T-helper 1 cell treated with Interleukin-12 subunit alpha and Interleukin-12 subunit beta and Interleukin-4 antibody, amounts not matched to agents 30 μg/mL and 1 μg/mL, for 36 hours (primary cell): ENCODE data around the gene GATAD2B.
"Not testable (repeated sequence)": the region's sequence is repeated elsewhere in the genome, so short reads cannot be mapped to it uniquely, and the experiment has no call there.

ENCODE experiments used
- H3K27ac Mint-ChIP-seq: one replicate; pipeline ENCODE4 v1.8.0; 2021; ENCODE audit warnings: mild to moderate bottlenecking, mixed read lengths
- H3K27me3 Mint-ChIP-seq: one replicate; pipeline ENCODE4 v1.8.0; 2021; ENCODE audit warnings: low read depth, mixed read lengths
- H3K36me3 Mint-ChIP-seq: one replicate; pipeline ENCODE4 v1.8.0; 2021; ENCODE audit warnings: low read depth, mixed read lengths
- H3K4me1 Mint-ChIP-seq: one replicate; pipeline ENCODE4 v1.8.0; 2021; ENCODE audit warnings: low read depth, mixed read lengths
- H3K4me3 Mint-ChIP-seq: one replicate; pipeline ENCODE4 v1.8.0; 2021; ENCODE audit warnings: mild to moderate bottlenecking, moderate library complexity, mixed read lengths
- H3K9me3 Mint-ChIP-seq: one replicate; pipeline ENCODE4 v1.8.0; 2021; ENCODE audit warnings: mixed read lengths

The GATAD2B gene

GRCh38 chr1:153903841-153904455 lies 18.8 kb downstream of the GATAD2B start:
- Mint-ChIP-seq H3K4me3 (no peak overlapping the region), H3K27me3 (no peaks in the 10 kb centered on the region), H3K4me1 (peaks cover 9% of the 10 kb centered on the region), H3K9me3 (no peaks in the 10 kb centered on the region), H3K36me3 (peaks cover 8% of the 10 kb centered on the region), H3K27ac (no peak overlapping the region)

DNA sequence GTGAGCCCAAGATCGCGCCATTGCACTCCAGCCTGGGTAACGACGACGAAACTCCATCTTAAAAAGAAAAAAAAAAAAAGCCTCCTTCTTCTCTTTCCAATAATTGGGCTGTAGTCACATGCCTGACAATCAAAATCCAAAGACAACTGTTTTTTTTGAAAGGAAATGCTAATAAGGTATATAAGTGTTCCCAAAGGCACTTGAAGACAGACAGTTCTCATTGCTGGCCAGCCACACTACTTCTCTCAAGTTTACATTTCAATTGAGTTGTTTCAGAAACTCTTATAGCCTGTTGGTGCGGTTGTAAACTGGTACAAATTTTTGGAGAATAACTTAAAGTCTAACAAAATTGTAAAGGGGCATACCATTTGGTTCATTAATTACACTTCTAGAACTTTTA lies 23.3 kb downstream of the GATAD2B start:
- peaks cover 7% of the 10 kb centered on the region for H3K4me1 Mint-ChIP-seq
- H3K27ac Mint-ChIP-seq, result no peak overlapping the region
- H3K4me3 Mint-ChIP-seq, result no peak overlapping the region
- no peaks in the 10 kb centered on the region for H3K27me3 Mint-ChIP-seq
- peaks cover 8% of the 10 kb centered on the region for H3K36me3 Mint-ChIP-seq
- no peaks in the 10 kb centered on the region for H3K9me3 Mint-ChIP-seq

DNA sequence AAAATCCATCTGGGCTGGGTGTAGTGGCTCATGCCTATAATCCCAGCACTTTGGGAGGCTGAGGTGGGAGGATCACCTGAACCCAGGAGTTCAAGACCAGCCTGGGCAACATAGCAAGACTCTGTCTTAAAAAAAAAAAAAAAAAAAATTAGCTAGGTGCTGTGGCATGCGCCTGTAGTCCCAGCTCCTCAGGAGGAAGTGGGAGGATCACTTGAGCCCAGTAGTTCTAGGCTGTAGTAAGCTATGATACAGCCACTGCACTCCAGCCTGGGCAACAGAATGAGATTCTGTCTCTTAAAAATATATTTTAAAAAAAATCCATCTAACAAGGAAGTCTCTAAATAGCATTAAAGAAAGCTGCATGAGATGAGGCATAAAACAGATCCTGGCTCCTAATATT lies 26.9 kb downstream of the GATAD2B start:
- not testable (repeated sequence) for H3K27me3 Mint-ChIP-seq, H3K27ac Mint-ChIP-seq, H3K9me3 Mint-ChIP-seq, H3K36me3 Mint-ChIP-seq, H3K4me3 Mint-ChIP-seq
- peaks cover 12% of the 10 kb centered on the region for H3K4me1 Mint-ChIP-seq

- H3K27me3 Mint-ChIP-seq, H3K27ac Mint-ChIP-seq, H3K9me3 Mint-ChIP-seq: not testable (repeated sequence)
- Mint-ChIP-seq H3K4me3 (peak overlapping the region; percentile 1), H3K36me3 (peaks cover 13% of the 10 kb centered on the region), H3K4me1 (peaks cover 24% of the 10 kb centered on the region)
These were observed 31.7 kb downstream of the GATAD2B start for GRCh38 chr1:153891042-153891441.

- Mint-ChIP-seq H3K36me3 (peaks cover 13% of the 10 kb centered on the region), H3K27me3 (no peaks in the 10 kb centered on the region), H3K9me3 (no peaks in the 10 kb centered on the region), H3K4me3 (peak overlapping the region; percentile 11), H3K4me1 (peaks cover 24% of the 10 kb centered on the region), H3K27ac (peak overlapping the region; percentile 5)
These were observed 34.2 kb downstream of the GATAD2B start for GRCh38 chr1:153888533-153888932.

DNA sequence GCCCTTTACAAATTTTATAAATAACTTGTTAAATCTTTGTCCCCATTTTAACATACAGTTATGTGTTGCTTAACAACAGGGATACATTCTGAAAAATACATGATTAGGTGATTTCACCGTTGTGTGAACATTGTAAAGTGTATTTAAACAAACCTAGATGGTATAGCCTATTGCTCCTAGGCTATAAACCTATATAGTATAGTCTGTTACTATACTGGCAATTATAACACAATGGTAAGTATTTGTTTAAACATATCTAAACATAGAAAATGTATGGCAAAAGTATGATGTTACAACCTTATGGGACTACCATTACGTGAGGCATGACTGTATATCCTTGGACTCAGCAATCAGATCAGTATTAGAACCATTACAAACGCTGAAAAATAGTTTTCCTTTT lies 36.6 kb downstream of the GATAD2B start:
- peaks cover 13% of the 10 kb centered on the region for H3K36me3 Mint-ChIP-seq
- H3K27me3 Mint-ChIP-seq, result no peaks in the 10 kb centered on the region
- H3K9me3 Mint-ChIP-seq, result no peaks in the 10 kb centered on the region
- H3K4me3 Mint-ChIP-seq, result no peak overlapping the region
- H3K27ac Mint-ChIP-seq, result no peak overlapping the region
- H3K4me1 Mint-ChIP-seq, result peaks cover 23% of the 10 kb centered on the region

DNA sequence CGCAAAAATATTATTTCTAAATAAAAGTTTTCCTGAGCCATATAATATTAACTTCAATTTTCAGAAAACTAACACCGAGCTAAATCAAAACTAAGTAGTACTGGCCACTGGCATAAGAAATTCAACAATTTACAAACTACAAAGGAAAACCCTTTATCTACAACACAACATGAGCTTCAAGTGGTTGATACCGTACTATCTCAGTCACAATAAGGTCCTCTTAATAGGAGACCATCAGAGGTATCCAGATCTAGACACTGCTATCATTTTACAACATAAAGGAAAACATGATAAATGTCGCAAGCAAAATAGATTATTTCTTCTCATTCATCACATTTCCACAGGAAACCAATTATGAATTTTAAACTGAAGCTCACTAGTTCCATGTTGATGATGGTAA lies 39.5 kb downstream of the GATAD2B start:
- Mint-ChIP-seq H3K36me3 (peaks cover 4% of the 10 kb centered on the region), H3K27me3 (no peaks in the 10 kb centered on the region), H3K27ac (no peak overlapping the region), H3K4me1 (peaks cover 10% of the 10 kb centered on the region), H3K4me3 (no peak overlapping the region), H3K9me3 (no peaks in the 10 kb centered on the region)

- no peak overlapping the region for H3K4me3 Mint-ChIP-seq
- H3K27me3 Mint-ChIP-seq, result no peaks in the 10 kb centered on the region
- no peaks in the 10 kb centered on the region for H3K9me3 Mint-ChIP-seq
- H3K27ac Mint-ChIP-seq, result no peak overlapping the region
- peaks cover 7% of the 10 kb centered on the region for H3K4me1 Mint-ChIP-seq
- H3K36me3 Mint-ChIP-seq, result peaks cover 4% of the 10 kb centered on the region
These were observed 40.4 kb downstream of the GATAD2B start for GRCh38 chr1:153882296-153882912.

GRCh38 chr1:153881751-153882150 lies 41.0 kb downstream of the GATAD2B start:
- Mint-ChIP-seq H3K4me1 (peaks cover 4% of the 10 kb centered on the region), H3K27me3 (no peaks in the 10 kb centered on the region), H3K36me3 (peaks cover 3% of the 10 kb centered on the region), H3K27ac (no peak overlapping the region), H3K4me3 (no peak overlapping the region), H3K9me3 (no peaks in the 10 kb centered on the region)

DNA sequence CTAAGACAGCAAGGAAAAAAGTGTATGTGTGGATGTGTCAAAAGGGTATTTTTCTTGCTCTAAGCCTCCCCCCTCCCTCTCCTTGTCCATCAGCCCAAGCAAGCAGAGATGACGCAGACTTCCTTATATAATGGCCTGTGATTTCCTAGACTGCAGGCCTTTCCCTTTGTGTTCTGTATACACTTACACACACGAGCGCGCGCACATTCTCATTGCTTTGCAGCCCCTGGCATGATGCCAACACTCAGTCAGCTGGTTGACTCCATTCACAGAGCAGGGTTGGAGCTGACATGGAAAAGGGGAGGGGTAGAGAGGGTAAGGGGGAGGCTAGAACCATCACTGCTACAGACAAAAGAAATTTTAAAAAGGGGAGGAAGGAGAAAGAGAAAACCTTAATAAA lies 41.8 kb downstream of the GATAD2B start:
- H3K27me3 Mint-ChIP-seq, result no peaks in the 10 kb centered on the region
- H3K27ac Mint-ChIP-seq, result no peak overlapping the region
- no peaks in the 10 kb centered on the region for H3K9me3 Mint-ChIP-seq
- peaks cover 2% of the 10 kb centered on the region for H3K36me3 Mint-ChIP-seq
- H3K4me3 Mint-ChIP-seq, result no peak overlapping the region
- peaks cover 8% of the 10 kb centered on the region for H3K4me1 Mint-ChIP-seq

DNA sequence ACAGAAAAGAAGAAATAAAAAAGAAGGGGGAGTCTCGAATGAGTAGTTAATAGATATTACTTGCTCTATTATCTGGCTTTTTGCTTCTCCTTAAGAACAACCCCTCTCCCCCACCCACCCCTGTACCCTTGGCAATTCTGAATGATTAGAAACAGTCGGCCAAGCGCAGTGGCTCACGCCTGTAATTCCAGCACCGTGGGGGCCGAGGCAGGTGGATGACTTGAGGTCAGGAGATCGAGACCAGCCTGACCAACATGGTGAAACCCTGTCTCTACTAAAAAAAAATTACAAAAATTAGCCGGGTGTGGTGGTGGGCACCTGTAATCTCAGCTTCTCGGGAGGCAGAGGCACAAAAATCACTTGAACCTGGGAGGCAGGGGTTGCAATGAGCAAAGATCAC lies 42.7 kb downstream of the GATAD2B start:
- H3K27me3 Mint-ChIP-seq, result no peaks in the 10 kb centered on the region
- peaks cover 10% of the 10 kb centered on the region for H3K4me1 Mint-ChIP-seq
- H3K4me3 Mint-ChIP-seq, result no peak overlapping the region

GRCh38 chr1:153877112-153877511 lies 45.7 kb downstream of the GATAD2B start:
- peaks cover 4% of the 10 kb centered on the region for H3K36me3 Mint-ChIP-seq
- H3K4me1 Mint-ChIP-seq, result peaks cover 10% of the 10 kb centered on the region
- H3K4me3 Mint-ChIP-seq, result no peak overlapping the region
- no peaks in the 10 kb centered on the region for H3K9me3 Mint-ChIP-seq
- H3K27me3 Mint-ChIP-seq, result no peaks in the 10 kb centered on the region
- no peak overlapping the region for H3K27ac Mint-ChIP-seq

More for the DNA sequence above, 42.7 kb downstream of the GATAD2B start:
- Mint-ChIP-seq H3K27ac (peak overlapping the region; percentile 45), H3K9me3 (no peaks in the 10 kb centered on the region), H3K36me3 (peaks cover 3% of the 10 kb centered on the region)

DNA sequence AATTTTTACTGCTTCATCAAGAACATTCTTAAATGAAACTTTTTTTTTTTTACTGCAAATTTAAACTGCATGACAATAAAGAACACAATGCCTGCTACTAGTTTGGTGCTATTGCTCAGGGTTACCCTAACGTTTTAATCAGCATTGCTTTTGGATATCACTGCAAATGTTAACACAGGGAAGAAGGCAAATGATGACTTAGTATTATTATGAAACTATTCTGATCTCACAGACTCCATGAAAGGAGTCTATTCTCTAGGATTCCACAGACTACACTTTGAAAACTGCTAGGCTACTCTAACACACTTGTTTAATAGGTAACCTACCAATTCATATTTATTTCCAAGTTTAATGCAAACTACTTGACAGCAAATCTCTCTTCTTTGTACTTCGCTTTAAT lies 49.8 kb downstream of the GATAD2B start:
- H3K27me3 Mint-ChIP-seq, result no peaks in the 10 kb centered on the region
- no peak overlapping the region for H3K4me3 Mint-ChIP-seq
- no peak overlapping the region for H3K27ac Mint-ChIP-seq
- H3K4me1 Mint-ChIP-seq, result peaks cover 11% of the 10 kb centered on the region
- no peaks in the 10 kb centered on the region for H3K9me3 Mint-ChIP-seq
- H3K36me3 Mint-ChIP-seq, result peaks cover 9% of the 10 kb centered on the region

DNA sequence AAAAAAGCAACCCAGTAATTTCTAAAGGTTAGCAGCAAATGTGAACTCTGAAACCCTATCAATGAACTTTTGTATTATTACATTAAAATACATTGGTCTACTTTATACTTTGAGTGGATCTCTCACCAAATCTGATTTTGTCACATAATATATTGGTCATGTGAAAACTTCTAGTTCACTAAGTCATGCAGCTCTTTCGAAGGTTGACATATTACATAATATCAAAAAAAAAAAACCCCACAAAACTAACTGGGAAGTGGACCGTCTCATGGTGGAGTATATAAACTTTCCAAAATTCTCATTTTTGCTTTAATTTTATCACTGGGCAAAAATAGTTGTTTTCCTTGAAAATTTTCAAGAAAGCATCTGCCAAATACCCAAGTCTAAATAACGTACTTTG lies 50.4 kb downstream of the GATAD2B start:
- Mint-ChIP-seq H3K27ac (no peak overlapping the region), H3K4me3 (no peak overlapping the region), H3K9me3 (no peaks in the 10 kb centered on the region), H3K36me3 (peaks cover 9% of the 10 kb centered on the region), H3K4me1 (peaks cover 11% of the 10 kb centered on the region), H3K27me3 (no peaks in the 10 kb centered on the region)

DNA sequence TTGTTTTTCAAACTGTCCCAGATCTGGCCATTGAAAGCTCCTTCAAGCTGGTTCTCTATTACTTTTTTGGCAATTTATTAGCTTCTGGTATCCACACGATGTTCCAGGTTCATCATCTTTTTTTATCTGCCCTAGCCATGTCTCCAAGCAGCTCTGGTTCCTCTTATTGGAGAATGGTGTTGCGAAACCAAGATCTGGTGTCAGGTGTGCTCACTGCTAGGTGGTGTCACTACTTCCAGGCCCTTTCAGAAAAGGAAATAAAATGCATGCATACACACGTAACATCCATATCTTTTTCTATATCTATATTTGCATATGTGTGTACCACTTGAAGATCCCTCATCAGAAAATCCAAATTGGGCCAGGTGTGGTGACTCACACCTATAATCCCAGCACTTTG lies 53.3 kb downstream of the GATAD2B start:
- Mint-ChIP-seq H3K4me3 (no peak overlapping the region), H3K27me3 (no peaks in the 10 kb centered on the region), H3K9me3 (no peaks in the 10 kb centered on the region), H3K36me3 (peaks cover 5% of the 10 kb centered on the region), H3K4me1 (peaks cover 19% of the 10 kb centered on the region), H3K27ac (no peak overlapping the region)
